ENCODE data around the gene COL25A1. TPM values are rescaled to one million over a fixed set of nuclear protein-coding genes. Genes with fewer than 3 reads are reported as not detected.

The COL25A1 gene
- total and polyA plus RNA-seq, 2 donors (not counting 3 experiments of a cell fraction or from before 2014, with no cell fraction given) = 0.21 to 3.5 TPM

GRCh38 chr4:109163493-109163892 lies 139.0 kb downstream of the COL25A1 start:
- POLR2A ChIA-PET = no interaction called here
- dilution Hi-C loops (cut with MboI; ENCODE audit: extremely low pct_ligation_motif_present, low sequenced_read_pairs) = no loop called here
- Histone ChIP-seq H3K9me3 (replicated peaks; ENCODE audit: control insufficient read depth, insufficient read depth, low read length) (no peaks in the 10 kb centered on the region), H3K27me3 (ENCODE audit: control insufficient read depth in 2 of 2, insufficient read depth in 2 of 2, low read length in 2 of 2) (peaks cover 0 to 1% of the 10 kb centered on the region in 2 experiments), H3K9ac (replicated peaks; ENCODE audit: extremely low read depth, insufficient read depth, low read length) (no peak overlapping the region), H3K4me3 (replicated peaks in 1 of 3; ENCODE audit: insufficient read depth in 1 of 3, low read depth in 1 of 3, low read length in 3 of 3) (no peak overlapping the region), H3K79me2 (ENCODE audit: control insufficient read depth, insufficient read depth, low read length) (no peaks in the 10 kb centered on the region), H3K36me3 (ENCODE audit: control insufficient read depth in 2 of 2, extremely low read depth in 1 of 2, insufficient read depth in 2 of 2, low read length in 2 of 2) (no peaks in the 10 kb centered on the region), H3K9me1 (replicated peaks; ENCODE audit: control insufficient read depth, extremely low read depth, insufficient read depth, low read length) (no peaks in the 10 kb centered on the region), H2AFZ (ENCODE audit: low read depth, low read length) (no peak overlapping the region), H3K27ac (ENCODE audit: insufficient read depth, low read depth, low read length) (no peak overlapping the region), H3K4me2 (ENCODE audit: insufficient read depth, low read length) (no peak overlapping the region), H3K4me1 (ENCODE audit: control insufficient read depth, extremely low read depth, insufficient read depth, low read length) (no peaks in the 10 kb centered on the region), H4K20me1 (replicated peaks; ENCODE audit: control insufficient read depth, extremely low read depth, insufficient read depth, low read length) (no peaks in the 10 kb centered on the region)
- BruUV-seq (replicated peaks) = no TSS peak
- FAIRE-seq (no peak), DNase-seq (ENCODE audit: low read depth, low spot score) (no peak)
- TF ChIP-seq POLR2AphosphoS5 (IDR thresholded peaks at IDR 0.05; ENCODE audit: insufficient read depth, low read depth, low read length) (no peak), JUN (IDR thresholded peaks at IDR 0.05; ENCODE audit: borderline replicate concordance, insufficient read depth, insufficient read length, low read depth) (no peak), GATA2 (IDR thresholded peaks at IDR 0.05; ENCODE audit: insufficient read depth, insufficient read length, low read depth, low read length) (no peak), FOS (IDR thresholded peaks at IDR 0.05; ENCODE audit: borderline replicate concordance, insufficient read depth, low read length) (no peak), MYC (IDR thresholded peaks at IDR 0.05; ENCODE audit: low read depth, low read length) (no peak), CTCF (IDR thresholded peaks at IDR 0.05; ENCODE audit: extremely low read depth in 1 of 2, insufficient read depth in 1 of 2, low read depth in 1 of 2, low read length in 2 of 2) (no peak), MAX (IDR thresholded peaks at IDR 0.05; ENCODE audit: insufficient read depth, insufficient read length) (no peak), POLR2A (IDR thresholded peaks at IDR 0.05; ENCODE audit: low read depth, low read length) (no peak), EZH2 (IDR thresholded peaks at IDR 0.05; ENCODE audit: borderline replicate concordance, low read depth, low read length, severe bottlenecking) (no peak)
- intact Hi-C loops (cut with micrococcal nuclease) = no loop called here
- CTCF ChIA-PET = no interaction called here
